Panc1 (cell line): ENCODE results near the gene GRID1.

Experiments
- CTCF ChIP-seq: fragments of 450-650 bp; IDR thresholded peaks from 2 replicates; pipeline ENCODE4 v1.5.1; 2017; ENCODE audit warnings: mild to moderate bottlenecking
- POLR2AphosphoS5 ChIP-seq: IDR thresholded peaks from 2 replicates; pipeline ENCODE4 v1.6.1; 2012; ENCODE audit warnings: mild to moderate bottlenecking, low read depth, low read length, moderate library complexity
- SIN3A ChIP-seq: IDR thresholded peaks from 2 replicates; pipeline ENCODE4 v1.6.1; 2012; ENCODE audit warnings: low read depth, mild to moderate bottlenecking, low read length, moderate library complexity, borderline replicate concordance; ENCODE audit not compliant: insufficient read depth
- TCF7L2 ChIP-seq: IDR thresholded peaks from 2 replicates; pipeline ENCODE4 v1.6.1; 2011; ENCODE audit warnings: mild to moderate bottlenecking, low read depth, low read length, inconsistent platforms

DNA sequence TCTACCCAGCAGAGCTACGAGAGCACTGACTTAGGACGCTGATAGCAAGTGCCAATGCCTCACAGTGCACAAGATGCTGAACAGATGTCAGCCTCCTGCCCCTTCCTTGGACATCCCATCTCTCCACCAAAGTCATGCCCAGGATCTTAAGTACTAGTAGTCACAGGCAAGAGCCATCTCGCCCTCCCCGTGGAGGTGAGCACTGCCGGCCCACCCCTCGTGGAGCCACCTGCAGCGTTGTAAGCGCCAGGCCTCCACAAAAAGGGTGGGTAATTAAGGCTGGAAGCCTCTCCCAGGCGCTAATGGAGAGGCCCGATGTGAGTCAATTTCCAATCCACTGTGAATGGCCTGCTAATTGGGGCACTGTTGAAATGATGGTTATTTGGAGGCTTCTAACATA, 156.2 kb downstream of the GRID1 start:
- no peak for TF ChIP-seq CTCF
- TF ChIP-seq POLR2AphosphoS5, result no peak
- no peak for TF ChIP-seq TCF7L2
- no peak for TF ChIP-seq SIN3A
